ENCODE measurements around the gene SENP6.
"Not testable (repeated sequence)": the region's sequence is repeated elsewhere in the genome, so short reads cannot be mapped to it uniquely, and the experiment has no call there.

SENP6 gene

GRCh38 chr6:75601304-75602245 is at the start of gene SENP6:
TSS of gene SENP6 (plus strand) at chr6:75601880. CDS start at chr6:75602525, 645 bp downstream.
- no peak for DNase-seq

- no peak for DNase-seq
Observed at GRCh38 chr6:75556240-75556639, 45.4 kb upstream of the SENP6 start.

- no peak for DNase-seq
Observed at GRCh38 chr6:75557068-75557467, 44.6 kb upstream of the SENP6 start.

- no peak for DNase-seq
Observed at GRCh38 chr6:75563032-75563431, 38.6 kb upstream of the SENP6 start.

DNA sequence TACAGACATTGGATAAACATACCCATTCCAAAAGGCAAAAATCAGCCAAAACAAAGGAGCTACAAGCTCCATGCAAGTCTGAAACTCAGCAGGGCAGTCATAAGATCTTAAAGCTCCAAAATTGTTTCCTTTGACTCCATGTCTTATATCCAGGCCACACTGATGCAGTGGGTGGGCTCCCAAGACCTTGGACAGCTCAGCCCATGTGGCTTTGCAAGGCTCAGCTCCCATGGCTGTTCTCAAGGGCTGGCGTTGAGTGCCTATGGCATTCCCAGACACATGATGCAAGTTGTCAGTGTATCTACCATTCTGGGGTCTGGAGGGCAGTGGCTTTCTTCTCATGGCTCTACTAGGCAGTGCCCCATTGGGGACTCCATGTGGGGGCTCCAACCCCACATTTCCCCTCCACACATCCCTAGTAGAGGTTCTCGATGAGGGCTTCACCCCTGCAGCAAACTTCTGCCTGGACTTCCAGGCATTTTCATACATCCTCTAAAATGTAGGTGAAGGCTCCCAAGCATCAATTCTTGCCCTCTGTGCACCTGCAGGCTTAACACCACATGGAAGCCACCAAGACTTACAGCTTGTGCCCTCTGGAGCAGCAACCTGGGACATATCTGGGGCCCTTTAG is 35.4 kb upstream of the SENP6 start:
- DNase-seq = no peak

DNA sequence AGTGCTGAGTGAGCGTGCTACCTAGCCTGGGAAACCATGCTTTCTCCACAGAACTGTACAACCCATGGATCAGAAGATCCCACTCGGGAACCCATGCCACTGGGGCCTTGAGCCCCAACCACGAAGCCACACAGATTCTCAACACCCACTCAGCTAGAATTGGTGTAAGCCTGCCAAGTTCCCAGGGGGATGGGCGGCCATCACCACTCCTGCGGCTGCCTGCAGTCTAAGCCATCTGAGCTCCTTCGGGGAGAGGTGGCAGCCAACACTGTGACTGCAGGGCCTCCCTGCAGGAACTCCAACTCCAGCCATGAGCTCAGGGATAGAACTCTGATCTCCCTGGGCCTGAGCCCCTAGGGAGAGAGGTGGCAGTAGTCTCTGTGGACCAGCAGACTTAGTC is 33.6 kb upstream of the SENP6 start:
- no peak for DNase-seq

- no peak for DNase-seq
Observed at GRCh38 chr6:75568965-75569364, 32.7 kb upstream of the SENP6 start.

DNA sequence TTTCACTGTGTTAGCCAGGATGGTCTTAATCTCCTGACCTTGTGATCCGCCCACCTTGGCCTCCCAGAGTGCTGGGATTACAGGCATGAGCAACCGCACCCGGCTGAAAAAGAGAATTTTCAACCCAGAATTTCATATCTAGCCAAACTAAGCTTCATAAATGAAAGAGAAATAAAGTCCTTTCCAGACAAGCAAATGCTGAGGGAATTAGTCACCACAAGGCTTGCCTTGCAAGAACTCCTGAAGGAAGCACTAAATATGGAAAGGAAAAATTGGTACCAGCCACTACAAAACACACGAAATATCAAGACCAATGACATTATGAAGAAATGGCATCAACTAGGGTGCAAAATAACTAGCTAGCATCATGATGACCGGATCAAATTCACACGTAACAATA is 31.0 kb upstream of the SENP6 start:
- DNase-seq = not testable (repeated sequence)

GRCh38 chr6:75572072-75572471 is 29.6 kb upstream of the SENP6 start:
- no peak for DNase-seq

DNA sequence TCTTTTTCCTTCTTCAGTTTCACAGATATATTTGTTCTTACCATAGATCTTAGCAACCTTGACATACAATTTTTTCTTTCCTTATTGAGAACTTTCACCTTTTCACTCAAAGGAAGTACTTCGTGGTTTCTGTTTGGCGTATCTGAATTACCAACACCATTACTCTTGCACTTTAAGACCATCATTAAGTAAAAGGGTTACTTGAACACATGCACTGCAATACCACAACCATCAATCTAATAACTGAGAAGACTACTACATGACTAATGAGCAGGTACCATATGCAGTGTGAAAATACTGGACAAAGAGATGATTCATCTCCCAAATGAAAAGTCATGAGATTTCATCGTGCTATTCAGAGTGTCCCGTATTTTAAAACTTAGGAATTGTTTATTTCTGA is 21.7 kb upstream of the SENP6 start:
- DNase-seq = no peak

GRCh38 chr6:75581231-75581630 is 20.4 kb upstream of the SENP6 start:
- DNase-seq = no peak

GRCh38 chr6:75584552-75584951 is 17.1 kb upstream of the SENP6 start:
- not testable (repeated sequence) for DNase-seq

DNA sequence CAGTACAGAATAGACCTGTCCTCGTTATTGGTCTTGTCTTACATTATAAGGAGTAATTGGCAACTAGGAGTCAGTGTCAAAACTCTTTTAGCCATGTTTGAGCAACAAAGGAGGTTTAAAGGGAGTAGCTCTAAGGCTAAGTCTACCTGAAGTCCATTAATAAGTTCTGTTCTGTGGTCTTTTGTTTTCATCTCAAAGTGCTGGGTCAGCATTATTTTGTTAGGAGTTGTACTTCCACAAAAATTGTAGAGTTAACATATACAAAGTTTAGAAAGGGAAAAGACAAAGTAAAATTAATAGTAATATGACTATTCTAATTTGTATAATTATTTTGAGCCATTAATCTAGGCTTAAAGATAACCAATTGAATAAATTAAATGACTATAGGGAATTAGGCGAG is 12.7 kb upstream of the SENP6 start:
- DNase-seq = no peak

DNA sequence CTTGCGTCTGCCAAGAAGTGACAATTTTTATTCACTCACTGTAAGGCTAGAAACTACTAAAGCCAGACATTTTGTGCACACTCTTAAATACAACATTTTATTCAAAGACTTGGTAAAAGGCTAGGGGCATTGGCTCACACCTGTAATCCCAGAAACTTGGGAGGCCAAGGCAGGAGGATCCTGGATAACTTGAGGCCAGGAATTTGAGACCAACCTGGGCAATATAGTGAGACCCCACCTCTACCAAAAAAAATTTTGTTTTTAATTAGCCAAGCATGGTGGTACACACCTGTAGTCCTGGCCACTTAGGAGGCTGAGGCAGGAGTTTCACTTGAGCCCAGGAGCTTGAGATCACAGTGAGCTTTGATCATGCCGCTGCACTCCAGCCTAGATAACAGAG is 11.3 kb upstream of the SENP6 start:
- DNase-seq = no peak

- DNase-seq = not testable (repeated sequence)
Observed at GRCh38 chr6:75596380-75596779, 5.3 kb upstream of the SENP6 start.

DNA sequence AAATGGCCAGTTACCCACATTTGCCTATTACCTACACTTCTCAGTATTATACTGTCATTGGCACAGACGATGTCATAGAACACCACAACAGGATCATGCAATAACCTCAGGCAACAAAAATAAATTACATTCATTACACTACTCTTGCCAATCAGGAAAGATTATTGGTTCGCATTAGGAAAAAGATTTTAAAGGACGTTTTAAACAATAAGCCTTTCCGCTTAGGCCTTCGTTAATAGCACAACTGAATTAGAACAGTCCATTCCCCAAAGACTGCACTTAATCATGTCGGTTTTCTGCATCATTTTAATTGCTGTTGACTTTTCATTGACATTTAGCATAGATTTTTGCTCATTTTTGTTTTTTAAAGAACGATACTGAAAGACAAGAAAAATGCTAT is 912 bp upstream of the SENP6 start:
- DNase-seq = no peak

DNA sequence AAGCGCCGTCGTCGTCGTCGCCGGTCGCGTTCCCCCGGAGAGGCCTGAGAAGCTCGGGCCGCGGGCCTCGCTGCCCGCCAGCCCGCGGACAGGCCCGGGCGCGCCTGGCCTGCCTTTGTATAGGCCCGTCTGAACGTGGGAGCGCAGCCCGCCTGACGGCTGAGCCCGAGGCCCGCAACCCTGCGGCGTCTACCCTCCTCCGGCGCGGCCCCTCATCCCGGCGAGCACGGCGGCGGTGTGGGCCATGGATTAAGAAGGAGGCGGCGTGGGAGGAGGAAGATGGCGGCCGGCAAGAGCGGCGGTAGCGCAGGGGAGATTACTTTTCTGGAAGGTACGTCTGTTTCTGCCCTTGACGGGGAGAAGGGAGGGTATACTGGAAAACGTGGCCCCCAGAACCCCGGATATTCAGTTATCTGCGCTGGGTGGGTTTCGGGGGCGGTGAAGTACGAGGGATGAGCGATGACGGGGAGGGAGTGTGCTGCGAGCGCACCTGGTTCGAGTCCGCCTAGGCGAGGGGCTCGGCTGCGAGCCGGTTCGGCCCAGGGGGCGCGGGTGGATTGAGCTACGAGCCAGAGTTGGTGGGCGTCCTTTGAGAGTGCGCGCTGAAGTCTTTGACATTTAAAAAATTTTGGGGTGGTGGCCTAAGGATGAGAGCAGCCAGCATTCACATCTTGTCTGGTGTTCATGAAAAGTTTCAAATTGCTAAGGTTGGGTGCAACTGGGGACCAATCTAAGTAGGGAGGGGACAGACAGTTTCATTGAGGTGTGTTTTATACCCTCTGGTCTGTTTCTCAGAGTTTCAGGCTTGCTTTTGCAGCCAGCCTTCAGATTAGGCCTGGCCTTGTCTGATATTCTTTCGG is 796 bp downstream of the SENP6 start:
- DNase-seq = no peak

DNA sequence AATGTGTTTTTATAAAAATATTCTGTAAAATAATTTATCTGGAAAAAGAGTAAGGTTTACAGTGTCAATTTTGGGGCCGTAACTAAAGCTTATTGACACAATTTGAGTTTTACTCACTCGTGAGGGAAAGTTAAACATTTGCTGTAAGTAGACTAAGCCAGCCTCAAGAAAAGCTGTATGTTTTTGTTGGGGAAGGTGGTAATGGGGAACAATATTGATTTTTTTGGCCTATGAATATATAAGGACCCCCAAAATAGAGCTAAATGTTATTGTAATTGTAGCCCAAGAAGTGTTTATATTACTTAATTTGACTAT is 1.4 kb downstream of the SENP6 start:
- DNase-seq = no peak

DNA sequence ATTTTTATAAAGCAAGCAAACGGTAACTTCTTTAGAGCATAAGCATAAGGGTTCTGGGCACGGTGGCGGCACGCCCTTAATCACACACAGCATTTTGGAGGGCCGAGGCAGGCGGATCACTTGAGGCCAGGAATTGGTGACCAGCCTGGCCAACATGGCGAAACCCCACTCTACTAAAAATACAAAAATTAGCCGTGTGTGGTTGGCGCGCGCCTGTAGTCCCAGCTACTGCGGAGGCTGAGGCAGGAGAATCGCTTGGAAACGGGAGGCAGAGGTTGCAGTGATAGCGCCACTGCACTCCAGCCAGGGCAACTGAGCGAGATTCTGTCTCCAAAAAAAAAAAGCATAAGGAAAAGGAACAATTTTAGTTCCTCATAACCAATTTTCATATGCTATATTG is 2.6 kb downstream of the SENP6 start:
- no peak for DNase-seq

GRCh38 chr6:75605635-75606034 is 4.0 kb downstream of the SENP6 start:
- no peak for DNase-seq

DNA sequence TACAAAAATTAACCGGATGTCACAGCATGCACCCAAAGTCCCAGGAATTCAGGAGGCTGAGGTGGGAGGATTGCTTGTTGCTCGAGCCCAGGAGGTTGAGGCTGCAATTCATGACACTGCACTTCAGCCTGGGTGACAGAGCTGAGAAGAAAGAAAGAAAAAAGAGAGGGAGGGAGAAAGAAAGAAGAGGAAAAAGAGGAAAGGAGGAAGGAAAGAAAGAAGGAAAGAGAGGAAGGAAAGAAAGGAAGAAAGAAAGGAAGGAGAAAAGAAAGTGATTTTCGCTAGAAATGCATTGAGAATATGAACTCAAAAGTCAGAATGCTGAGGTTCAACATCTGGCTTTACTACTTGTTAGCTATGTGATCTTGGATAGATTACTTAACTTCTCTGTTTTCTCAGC is 6.6 kb downstream of the SENP6 start:
- no peak for DNase-seq

GRCh38 chr6:75608956-75609533 is 7.4 kb downstream of the SENP6 start:
- DNase-seq = peak; percentile 2
